Stimulated activated effector memory CD8-positive, alpha-beta T cell treated with anti-CD3 and anti-CD28 coated beads, Interleukin-12 subunit alpha, Interleukin-12 subunit beta, amount 100 ng/mL, for 72 hours (primary cell): ENCODE results near the gene PACSIN2.

Experiments
- ATAC-seq: fragments of 150-1000 bp; cut with Tn5 transposase; 2 replicates; pipeline ENCODE4 v1.10.0; 2021
- DNase-seq, 2 donors: peaks; one replicate each; pipeline ENCODE4 v3.0.0; 2021 to 2022; ENCODE audit warnings: low spot score in 2 of 2
- H3K27ac Mint-ChIP-seq: one replicate; pipeline ENCODE4 v1.8.0; 2022; ENCODE audit warnings: mild to moderate bottlenecking, mixed read lengths
- H3K36me3 Mint-ChIP-seq: one replicate; pipeline ENCODE4 v1.8.0; 2022; ENCODE audit warnings: mild to moderate bottlenecking, mixed read lengths
- H3K4me1 Mint-ChIP-seq: one replicate; pipeline ENCODE4 v1.8.0; 2022; ENCODE audit warnings: mixed read lengths
- H3K4me3 Mint-ChIP-seq: one replicate; pipeline ENCODE4 v1.8.0; 2022; ENCODE audit warnings: mild to moderate bottlenecking, mixed read lengths
- H3K9me3 Mint-ChIP-seq: one replicate; pipeline ENCODE4 v1.8.0; 2022; ENCODE audit warnings: mixed read lengths

PACSIN2 gene

GRCh38 chr22:42892156-42892555 lies 122.8 kb downstream of the PACSIN2 start:
- Mint-ChIP-seq H3K9me3 (no peaks in the 10 kb centered on the region), H3K27ac (peak overlapping the region; percentile 65), H3K4me3 (no peak overlapping the region), H3K36me3 (peaks cover 34% of the 10 kb centered on the region), H3K4me1 (peaks cover 59% of the 10 kb centered on the region)
- DNase-seq (no peak), ATAC-seq (no peak)

GRCh38 chr22:42891696-42892095 lies 123.3 kb downstream of the PACSIN2 start:
- Mint-ChIP-seq H3K4me3 (no peak overlapping the region), H3K36me3 (peaks cover 38% of the 10 kb centered on the region), H3K9me3 (no peaks in the 10 kb centered on the region), H3K27ac (peak overlapping the region; percentile 65), H3K4me1 (peaks cover 56% of the 10 kb centered on the region)
- ATAC-seq = no peak
- no peak for DNase-seq

- ATAC-seq (no peak), DNase-seq (no peak)
- Mint-ChIP-seq H3K9me3 (no peaks in the 10 kb centered on the region), H3K27ac (peak overlapping the region; percentile 65), H3K36me3 (peaks cover 40% of the 10 kb centered on the region), H3K4me3 (no peak overlapping the region), H3K4me1 (peaks cover 49% of the 10 kb centered on the region)
Observed at GRCh38 chr22:42891008-42891407, 123.9 kb downstream of the PACSIN2 start.

GRCh38 chr22:42889304-42889703 lies 125.6 kb downstream of the PACSIN2 start:
- DNase-seq (no peak), ATAC-seq (peak; percentile 64)
- no peaks in the 10 kb centered on the region for H3K9me3 Mint-ChIP-seq
- peak overlapping the region; percentile 68 for H3K27ac Mint-ChIP-seq
- peak overlapping the region; percentile 35 for H3K4me3 Mint-ChIP-seq
- H3K4me1 Mint-ChIP-seq = peaks cover 34% of the 10 kb centered on the region
- H3K36me3 Mint-ChIP-seq = peaks cover 40% of the 10 kb centered on the region

GRCh38 chr22:42887523-42888507 lies 127.1 kb downstream of the PACSIN2 start:
- peaks cover 26% of the 10 kb centered on the region for H3K4me1 Mint-ChIP-seq
- H3K27ac Mint-ChIP-seq = peak overlapping the region; percentile 68
- no peak overlapping the region for H3K4me3 Mint-ChIP-seq
- H3K36me3 Mint-ChIP-seq = peaks cover 46% of the 10 kb centered on the region
- DNase-seq = no peak
- H3K9me3 Mint-ChIP-seq = no peaks in the 10 kb centered on the region
- no peak for ATAC-seq

- H3K36me3 Mint-ChIP-seq = peaks cover 50% of the 10 kb centered on the region
- no peak for DNase-seq
- H3K27ac Mint-ChIP-seq = peak overlapping the region; percentile 68
- peaks cover 26% of the 10 kb centered on the region for H3K4me1 Mint-ChIP-seq
- H3K9me3 Mint-ChIP-seq = no peaks in the 10 kb centered on the region
- H3K4me3 Mint-ChIP-seq = no peak overlapping the region
- ATAC-seq = no peak
Observed at GRCh38 chr22:42887120-42887519, 127.8 kb downstream of the PACSIN2 start.

GRCh38 chr22:42885446-42885845 lies 129.5 kb downstream of the PACSIN2 start:
- ATAC-seq (no peak), DNase-seq (no peak)
- peaks cover 40% of the 10 kb centered on the region for H3K36me3 Mint-ChIP-seq
- no peaks in the 10 kb centered on the region for H3K9me3 Mint-ChIP-seq
- peak overlapping the region; percentile 78 for H3K27ac Mint-ChIP-seq
- peaks cover 20% of the 10 kb centered on the region for H3K4me1 Mint-ChIP-seq
- H3K4me3 Mint-ChIP-seq = no peak overlapping the region

GRCh38 chr22:42884616-42885375 lies 130.2 kb downstream of the PACSIN2 start:
- peaks cover 43% of the 10 kb centered on the region for H3K36me3 Mint-ChIP-seq
- DNase-seq (no peak), ATAC-seq (no peak)
- no peak overlapping the region for H3K4me3 Mint-ChIP-seq
- H3K27ac Mint-ChIP-seq = peak overlapping the region; percentile 52
- no peaks in the 10 kb centered on the region for H3K9me3 Mint-ChIP-seq
- peaks cover 20% of the 10 kb centered on the region for H3K4me1 Mint-ChIP-seq

GRCh38 chr22:42883970-42884369 lies 131.0 kb downstream of the PACSIN2 start:
- ATAC-seq (no peak), DNase-seq (no peak)
- Mint-ChIP-seq H3K4me3 (no peak overlapping the region), H3K27ac (no peak overlapping the region), H3K4me1 (peaks cover 12% of the 10 kb centered on the region), H3K36me3 (peaks cover 36% of the 10 kb centered on the region), H3K9me3 (no peaks in the 10 kb centered on the region)

- Mint-ChIP-seq H3K27ac (peak overlapping the region; percentile 29), H3K4me1 (peaks cover 4% of the 10 kb centered on the region), H3K36me3 (peaks cover 33% of the 10 kb centered on the region), H3K4me3 (no peak overlapping the region), H3K9me3 (no peaks in the 10 kb centered on the region)
- DNase-seq (no peak), ATAC-seq (no peak)
Observed at GRCh38 chr22:42883121-42883520, 131.8 kb downstream of the PACSIN2 start.

GRCh38 chr22:42881982-42882656 lies 132.8 kb downstream of the PACSIN2 start:
- peak overlapping the region; percentile 23 for H3K27ac Mint-ChIP-seq
- no peak overlapping the region for H3K4me3 Mint-ChIP-seq
- no peaks in the 10 kb centered on the region for H3K9me3 Mint-ChIP-seq
- H3K4me1 Mint-ChIP-seq = no peaks in the 10 kb centered on the region
- DNase-seq = no peak
- ATAC-seq = no peak
- peaks cover 28% of the 10 kb centered on the region for H3K36me3 Mint-ChIP-seq

- ATAC-seq = no peak
- H3K36me3 Mint-ChIP-seq = peaks cover 28% of the 10 kb centered on the region
- H3K4me3 Mint-ChIP-seq = no peak overlapping the region
- H3K4me1 Mint-ChIP-seq = no peaks in the 10 kb centered on the region
- peak overlapping the region; percentile 23 for H3K27ac Mint-ChIP-seq
- H3K9me3 Mint-ChIP-seq = no peaks in the 10 kb centered on the region
- no peak for DNase-seq
Observed at GRCh38 chr22:42881298-42881697, 133.7 kb downstream of the PACSIN2 start.

GRCh38 chr22:42880815-42881214 lies 134.1 kb downstream of the PACSIN2 start:
- Mint-ChIP-seq H3K4me1 (no peaks in the 10 kb centered on the region), H3K36me3 (peaks cover 31% of the 10 kb centered on the region), H3K27ac (no peak overlapping the region), H3K4me3 (no peak overlapping the region), H3K9me3 (no peaks in the 10 kb centered on the region)
- ATAC-seq (no peak), DNase-seq (no peak)

- Mint-ChIP-seq H3K27ac (peak overlapping the region; percentile 37), H3K9me3 (no peaks in the 10 kb centered on the region), H3K36me3 (peaks cover 44% of the 10 kb centered on the region), H3K4me1 (no peaks in the 10 kb centered on the region), H3K4me3 (no peak overlapping the region)
- DNase-seq (no peak), ATAC-seq (no peak)
Observed at GRCh38 chr22:42879371-42880021, 135.5 kb downstream of the PACSIN2 start.
